ENCODE data around the gene AGAP4.
"Not testable (repeated sequence)": the region's sequence is repeated elsewhere in the genome, so short reads cannot be mapped to it uniquely, and the experiment has no call there.

DNA sequence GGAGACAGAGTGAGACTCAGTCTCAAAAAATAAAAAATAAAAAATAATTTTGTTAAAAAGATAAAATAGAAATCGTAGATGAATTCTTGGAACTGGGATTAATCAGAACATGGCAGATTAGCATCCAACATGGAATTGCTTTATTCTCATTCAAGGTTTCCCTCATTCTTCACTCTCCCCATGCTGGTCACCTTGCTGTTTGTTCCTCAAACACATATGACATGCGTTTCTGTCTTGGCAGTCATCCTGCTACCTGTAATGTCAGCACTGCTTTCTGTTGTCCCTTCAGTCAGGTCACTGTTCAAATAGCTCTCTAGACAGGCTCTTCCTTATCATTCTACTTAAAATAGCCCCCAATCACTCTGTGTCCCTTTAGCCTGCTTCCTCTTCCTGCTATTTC is 24.4 kb downstream of the AGAP4 start:
- TF ChIP-seq, protein P1, sequence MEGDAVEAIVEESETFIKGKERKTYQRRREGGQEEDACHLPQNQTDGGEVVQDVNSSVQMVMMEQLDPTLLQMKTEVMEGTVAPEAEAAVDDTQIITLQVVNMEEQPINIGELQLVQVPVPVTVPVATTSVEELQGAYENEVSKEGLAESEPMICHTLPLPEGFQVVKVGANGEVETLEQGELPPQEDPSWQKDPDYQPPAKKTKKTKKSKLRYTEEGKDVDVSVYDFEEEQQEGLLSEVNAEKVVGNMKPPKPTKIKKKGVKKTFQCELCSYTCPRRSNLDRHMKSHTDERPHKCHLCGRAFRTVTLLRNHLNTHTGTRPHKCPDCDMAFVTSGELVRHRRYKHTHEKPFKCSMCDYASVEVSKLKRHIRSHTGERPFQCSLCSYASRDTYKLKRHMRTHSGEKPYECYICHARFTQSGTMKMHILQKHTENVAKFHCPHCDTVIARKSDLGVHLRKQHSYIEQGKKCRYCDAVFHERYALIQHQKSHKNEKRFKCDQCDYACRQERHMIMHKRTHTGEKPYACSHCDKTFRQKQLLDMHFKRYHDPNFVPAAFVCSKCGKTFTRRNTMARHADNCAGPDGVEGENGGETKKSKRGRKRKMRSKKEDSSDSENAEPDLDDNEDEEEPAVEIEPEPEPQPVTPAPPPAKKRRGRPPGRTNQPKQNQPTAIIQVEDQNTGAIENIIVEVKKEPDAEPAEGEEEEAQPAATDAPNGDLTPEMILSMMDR (IDR thresholded peaks at IDR 0.05), result not testable (repeated sequence)
- not testable (repeated sequence) for TF ChIP-seq POLR2A (IDR thresholded peaks at IDR 0.05)
